ENCODE data around the gene AAGAB.

- TF ChIP-seq CTCF (IDR thresholded peaks at IDR 0.05 in 2 of 3, conservative IDR thresholded peaks at IDR 0.05 in 1 of 3; ENCODE audit: borderline replicate concordance in 1 of 3, insufficient read depth in 1 of 3, low read depth in 2 of 3, low read length in 2 of 3) = no peak
- no peak for TF ChIP-seq ZBTB33 (IDR thresholded peaks at IDR 0.05; ENCODE audit: extremely low read depth, insufficient replicate concordance, low read length)
- TF ChIP-seq EZH2phosphoT487 (IDR thresholded peaks at IDR 0.05; ENCODE audit: borderline replicate concordance) = no peak
Observed at GRCh38 chr15:67267440-67267839, 13.0 kb upstream of the AAGAB start.

Data from HCT116 (cell line).